Measurements from ENCODE around the gene MPHOSPH8. TPM values are rescaled to one million over a fixed set of nuclear protein-coding genes. Genes with fewer than 3 reads are reported as not detected.

MPHOSPH8 gene
- total RNA-seq, 1 donor from 2014 or later, result 9.7 TPM

DNA sequence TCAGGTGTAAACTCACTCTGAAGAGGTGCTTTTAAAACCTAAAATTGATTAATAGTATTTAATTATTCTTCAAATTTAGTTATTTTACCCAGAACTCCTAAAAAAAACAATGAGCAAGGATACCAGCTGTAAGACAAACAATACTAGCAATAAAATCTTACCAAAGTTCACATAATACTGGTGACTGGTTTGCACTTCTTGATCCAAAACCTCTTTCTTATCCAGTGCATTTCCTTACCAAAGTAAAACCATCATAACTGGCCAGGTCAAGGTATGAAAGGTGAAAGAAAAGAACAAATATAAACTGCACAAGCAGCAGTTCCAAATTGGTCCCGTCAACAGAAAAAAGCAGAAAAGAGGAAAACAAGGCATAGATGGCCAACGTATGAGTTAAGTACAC lies 86.6 kb downstream of the MPHOSPH8 start:
- no peak for FAIRE-seq
- DNase-seq (ENCODE audit: low read depth), result no peak
- H3K36me3 ChIP-seq (ENCODE audit: control insufficient read depth, insufficient read depth, low read length), result peaks cover 1% of the 10 kb centered on the region

More for the DNA sequence above, 86.6 kb downstream of the MPHOSPH8 start:
- Histone ChIP-seq H3K27me3 (ENCODE audit: control insufficient read depth, insufficient read depth, low read length) (no peaks in the 10 kb centered on the region), H3K4me3 (ENCODE audit: low read depth, low read length) (no peak overlapping the region)
- TF ChIP-seq, protein P1, sequence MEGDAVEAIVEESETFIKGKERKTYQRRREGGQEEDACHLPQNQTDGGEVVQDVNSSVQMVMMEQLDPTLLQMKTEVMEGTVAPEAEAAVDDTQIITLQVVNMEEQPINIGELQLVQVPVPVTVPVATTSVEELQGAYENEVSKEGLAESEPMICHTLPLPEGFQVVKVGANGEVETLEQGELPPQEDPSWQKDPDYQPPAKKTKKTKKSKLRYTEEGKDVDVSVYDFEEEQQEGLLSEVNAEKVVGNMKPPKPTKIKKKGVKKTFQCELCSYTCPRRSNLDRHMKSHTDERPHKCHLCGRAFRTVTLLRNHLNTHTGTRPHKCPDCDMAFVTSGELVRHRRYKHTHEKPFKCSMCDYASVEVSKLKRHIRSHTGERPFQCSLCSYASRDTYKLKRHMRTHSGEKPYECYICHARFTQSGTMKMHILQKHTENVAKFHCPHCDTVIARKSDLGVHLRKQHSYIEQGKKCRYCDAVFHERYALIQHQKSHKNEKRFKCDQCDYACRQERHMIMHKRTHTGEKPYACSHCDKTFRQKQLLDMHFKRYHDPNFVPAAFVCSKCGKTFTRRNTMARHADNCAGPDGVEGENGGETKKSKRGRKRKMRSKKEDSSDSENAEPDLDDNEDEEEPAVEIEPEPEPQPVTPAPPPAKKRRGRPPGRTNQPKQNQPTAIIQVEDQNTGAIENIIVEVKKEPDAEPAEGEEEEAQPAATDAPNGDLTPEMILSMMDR (IDR thresholded peaks at IDR 0.05; ENCODE audit: insufficient read depth, low read length, severe bottlenecking), result no peak

Other genes starting within 250 kb of the MPHOSPH8 start
- gene TPTE2, start 72.1 kb upstream of the MPHOSPH8 start, total RNA-seq, result not detected in 2 replicates
- gene PSPC1, start 149.3 kb downstream of the MPHOSPH8 start, total RNA-seq, result 37.4 and 54.9 TPM in 2 replicates
- 11.1 and 12.4 TPM in 2 replicates for gene ZMYM5, start 230.0 kb downstream of the MPHOSPH8 start, total RNA-seq

Data from bronchial epithelial cell (primary cell).